Ovary (tissue), 3 donors: ENCODE data around the gene ASIP.

Experiments used
- EP300 ChIP-seq: sonication (generic); formaldehyde crosslinking; IDR thresholded peaks from one replicate; pipeline ENCODE4 v1.6.1; 2017; ENCODE audit warnings: antibody characterized with exemption
- POLR2A ChIP-seq: fragments of 450-650 bp; IDR thresholded peaks from one replicate; pipeline ENCODE4 v1.6.1; 2017; ENCODE audit warnings: antibody characterized with exemption, mild to moderate bottlenecking, moderate library complexity
- TF ChIP-seq, protein P1 (sequence below), 3 donors: fragments of 450-650 bp in 2 of 3; fragments of 200-600 bp in 1 of 3; IDR thresholded peaks; one replicate each; pipeline versions ENCODE4 v1.5.1 to v1.8.0; 2016 to 2022; ENCODE audit warnings: antibody characterized with exemption in 3 of 3, mild to moderate bottlenecking in 1 of 3
- donor health status: DM: no; HTN: no; CAD: no.

DNA sequence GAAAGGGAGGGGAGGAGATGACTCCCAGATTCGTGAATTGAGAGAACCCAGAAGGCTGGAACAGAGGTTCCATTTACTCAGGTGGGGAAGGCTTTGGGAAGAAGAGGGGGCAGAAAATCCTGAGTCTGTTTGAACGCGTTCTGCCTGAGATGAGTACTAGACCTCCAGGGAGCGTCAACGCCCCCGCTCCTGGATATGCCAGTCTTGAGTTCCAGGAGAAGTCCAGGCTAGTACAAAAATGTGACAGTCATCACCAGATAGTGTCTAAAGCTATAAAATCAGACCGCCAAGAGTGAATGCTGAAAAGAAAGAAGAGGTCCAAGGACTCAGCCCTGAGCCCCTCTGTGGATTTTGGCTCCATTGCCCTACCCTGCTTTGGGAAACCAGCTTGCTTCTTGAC is 53.3 kb downstream of the ASIP start:
- TF ChIP-seq POLR2A (no peak), EP300 (no peak)
- TF ChIP-seq, protein P1, sequence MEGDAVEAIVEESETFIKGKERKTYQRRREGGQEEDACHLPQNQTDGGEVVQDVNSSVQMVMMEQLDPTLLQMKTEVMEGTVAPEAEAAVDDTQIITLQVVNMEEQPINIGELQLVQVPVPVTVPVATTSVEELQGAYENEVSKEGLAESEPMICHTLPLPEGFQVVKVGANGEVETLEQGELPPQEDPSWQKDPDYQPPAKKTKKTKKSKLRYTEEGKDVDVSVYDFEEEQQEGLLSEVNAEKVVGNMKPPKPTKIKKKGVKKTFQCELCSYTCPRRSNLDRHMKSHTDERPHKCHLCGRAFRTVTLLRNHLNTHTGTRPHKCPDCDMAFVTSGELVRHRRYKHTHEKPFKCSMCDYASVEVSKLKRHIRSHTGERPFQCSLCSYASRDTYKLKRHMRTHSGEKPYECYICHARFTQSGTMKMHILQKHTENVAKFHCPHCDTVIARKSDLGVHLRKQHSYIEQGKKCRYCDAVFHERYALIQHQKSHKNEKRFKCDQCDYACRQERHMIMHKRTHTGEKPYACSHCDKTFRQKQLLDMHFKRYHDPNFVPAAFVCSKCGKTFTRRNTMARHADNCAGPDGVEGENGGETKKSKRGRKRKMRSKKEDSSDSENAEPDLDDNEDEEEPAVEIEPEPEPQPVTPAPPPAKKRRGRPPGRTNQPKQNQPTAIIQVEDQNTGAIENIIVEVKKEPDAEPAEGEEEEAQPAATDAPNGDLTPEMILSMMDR (IDR thresholded peaks at IDR 0.05): no peak
